Glomerular visceral epithelial cell (primary cell): ENCODE data around the gene CRIP1.

Experiments used
- DNase-seq: peaks from one replicate; pipeline ENCODE4 v3.0.0-alpha.2; 2016; ENCODE audit errors: extremely low spot score

CRIP1 gene

DNA sequence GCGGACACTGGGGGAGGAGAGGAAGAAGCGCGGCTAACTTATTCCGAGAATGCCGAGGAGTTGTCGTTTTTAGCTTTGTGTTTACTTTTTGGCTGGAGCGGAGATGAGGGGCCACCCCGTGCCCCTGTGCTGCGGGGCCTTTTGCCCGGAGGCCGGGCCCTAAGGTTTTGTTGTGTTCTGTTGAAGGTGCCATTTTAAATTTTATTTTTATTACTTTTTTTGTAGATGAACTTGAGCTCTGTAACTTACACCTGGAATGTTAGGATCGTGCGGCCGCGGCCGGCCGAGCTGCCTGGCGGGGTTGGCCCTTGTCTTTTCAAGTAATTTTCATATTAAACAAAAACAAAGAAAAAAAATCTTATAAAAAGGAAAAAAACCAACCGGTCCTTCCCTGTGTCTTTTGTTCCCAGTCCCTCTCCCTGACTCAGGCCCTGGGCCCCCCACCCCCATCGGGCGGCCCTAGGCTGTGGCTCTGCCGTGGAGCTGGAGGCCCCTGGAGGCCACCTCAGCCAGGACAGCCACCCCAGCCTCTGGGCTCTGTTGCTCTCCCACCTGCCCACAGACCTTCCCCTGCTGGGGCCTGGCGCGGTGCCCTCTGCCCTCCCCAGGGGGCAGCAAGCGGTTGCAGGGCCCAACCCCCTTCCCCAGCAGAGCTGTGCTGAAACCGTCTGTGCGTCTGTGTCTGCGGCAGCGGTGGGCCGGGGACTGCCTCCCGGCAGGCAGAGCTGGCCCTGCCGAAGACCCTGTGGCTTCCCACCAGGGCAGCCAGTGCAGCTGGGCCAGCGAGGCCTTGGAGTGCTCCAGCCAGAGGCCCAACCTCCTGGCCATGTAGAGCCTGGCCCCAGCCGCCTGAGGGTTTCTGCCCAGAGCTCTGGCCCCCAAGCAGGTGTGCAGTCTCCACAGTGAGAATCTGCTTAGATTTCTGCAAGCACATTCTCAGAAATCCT is 16.1 kb upstream of the CRIP1 start:
- no peak for DNase-seq

DNA sequence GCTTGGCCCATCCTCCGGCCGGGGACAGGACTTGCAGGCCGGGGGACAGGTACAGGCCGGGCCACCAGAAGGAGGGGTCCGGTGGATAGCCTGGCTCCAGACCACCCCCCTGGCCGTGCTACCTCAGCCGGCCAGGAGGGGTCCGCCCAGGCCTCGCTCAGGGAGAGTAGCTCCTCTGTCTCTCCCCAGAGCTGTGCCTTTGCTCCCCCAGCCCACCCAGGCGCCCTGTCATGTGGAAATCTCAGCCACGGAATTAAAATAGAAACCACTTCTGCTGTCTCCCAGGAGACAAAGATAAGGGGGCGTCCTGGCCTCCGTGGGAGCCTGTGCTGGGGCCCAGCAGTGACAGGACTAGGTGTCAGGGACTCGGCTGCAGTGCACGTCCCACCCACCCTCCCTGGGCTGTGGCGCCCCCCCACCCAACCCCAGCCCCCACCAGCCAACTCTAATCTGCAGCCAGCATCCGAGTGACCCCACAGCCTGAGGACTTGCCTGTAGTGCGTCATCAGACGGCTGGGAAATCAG is 15.3 kb upstream of the CRIP1 start:
- DNase-seq: no peak

DNA sequence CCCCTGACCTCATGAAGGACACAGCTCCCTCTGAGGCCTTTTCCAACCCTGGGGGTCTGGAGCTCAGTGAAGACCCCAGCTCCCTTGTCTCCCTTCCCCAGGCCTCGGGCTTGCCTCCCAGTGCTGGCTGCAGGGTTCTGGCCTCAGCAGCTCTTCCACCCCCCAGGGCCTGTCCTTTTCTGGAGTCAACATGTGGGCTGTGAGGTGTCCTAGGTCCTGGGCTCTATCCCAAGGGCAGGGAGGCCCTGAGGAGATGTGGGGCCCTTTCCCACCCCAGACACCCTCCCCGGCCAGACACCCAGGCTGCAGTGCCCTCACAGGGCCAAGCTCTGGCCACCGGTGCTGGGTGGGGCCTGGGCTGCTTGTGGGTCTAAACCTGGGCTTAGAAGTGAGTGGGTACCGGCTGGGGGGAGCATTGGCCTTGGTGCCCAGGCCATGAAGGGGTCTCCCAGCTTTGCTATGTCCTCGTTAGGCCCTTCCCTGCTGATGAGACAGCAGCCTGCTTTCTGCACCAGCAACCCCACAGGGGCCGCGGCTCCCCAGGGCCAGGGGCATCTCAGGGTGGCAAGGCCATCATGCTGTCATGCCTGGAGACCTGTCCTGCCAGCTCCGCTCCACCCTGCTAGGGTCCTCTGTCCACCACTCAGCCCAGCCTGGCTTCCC is 14.7 kb upstream of the CRIP1 start:
- no peak for DNase-seq

DNA sequence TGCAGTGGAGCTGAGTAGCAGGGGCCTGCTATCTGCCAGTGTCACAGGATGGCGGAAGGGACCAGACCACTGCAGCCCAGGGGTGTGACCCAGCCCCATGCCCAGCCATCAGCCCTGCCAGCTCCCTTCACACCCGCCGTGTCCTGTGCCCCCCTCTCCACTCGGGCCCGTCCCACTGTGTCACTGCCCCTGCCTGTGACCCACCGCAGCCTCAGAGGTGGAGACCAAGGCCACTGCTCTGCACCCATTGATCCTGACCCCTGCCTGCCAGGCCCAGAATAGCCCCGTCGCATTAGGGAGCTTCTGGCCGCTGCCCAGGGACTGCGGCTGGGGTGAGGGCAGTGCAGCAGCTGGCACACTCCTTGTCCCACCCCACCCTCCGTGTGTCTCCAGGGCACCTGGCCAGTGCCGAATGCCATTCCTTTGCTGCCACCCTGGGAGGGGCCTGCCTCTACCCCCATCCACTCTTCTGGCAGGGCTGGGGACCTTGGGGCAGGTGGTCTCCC is 14.1 kb upstream of the CRIP1 start:
- DNase-seq: no peak

DNA sequence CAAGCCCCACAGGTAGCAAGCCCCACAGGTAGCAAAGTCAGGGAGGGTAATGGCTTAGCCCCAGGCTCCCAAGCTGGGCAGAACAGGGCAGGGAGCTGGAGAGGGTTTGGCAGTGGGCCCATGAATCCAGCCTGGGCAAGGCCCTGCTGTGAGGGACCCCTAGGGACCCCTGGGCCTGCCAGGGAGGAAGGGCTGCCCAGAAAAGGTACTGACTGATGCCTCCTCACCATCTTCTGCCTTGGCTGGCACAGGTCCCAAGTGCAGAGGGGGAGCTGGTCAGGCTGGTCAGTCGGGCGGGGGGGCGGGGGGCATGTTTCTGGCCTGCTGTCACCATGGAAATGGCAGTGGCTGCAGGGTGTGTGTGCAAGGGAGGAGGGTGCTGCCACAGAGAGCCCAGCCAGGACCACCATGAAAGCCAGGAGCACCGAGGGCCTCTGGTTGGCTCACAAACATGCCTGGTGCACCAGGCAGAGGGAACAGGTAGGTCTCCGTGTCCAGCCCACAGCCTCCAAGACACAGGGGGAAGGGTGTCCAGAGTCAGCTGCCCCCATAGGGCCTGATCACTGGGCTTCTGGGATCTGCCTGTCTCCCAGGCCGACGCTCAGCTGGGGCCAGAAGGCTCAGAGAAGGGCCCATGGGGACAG is 13.5 kb upstream of the CRIP1 start:
- DNase-seq: no peak

DNA sequence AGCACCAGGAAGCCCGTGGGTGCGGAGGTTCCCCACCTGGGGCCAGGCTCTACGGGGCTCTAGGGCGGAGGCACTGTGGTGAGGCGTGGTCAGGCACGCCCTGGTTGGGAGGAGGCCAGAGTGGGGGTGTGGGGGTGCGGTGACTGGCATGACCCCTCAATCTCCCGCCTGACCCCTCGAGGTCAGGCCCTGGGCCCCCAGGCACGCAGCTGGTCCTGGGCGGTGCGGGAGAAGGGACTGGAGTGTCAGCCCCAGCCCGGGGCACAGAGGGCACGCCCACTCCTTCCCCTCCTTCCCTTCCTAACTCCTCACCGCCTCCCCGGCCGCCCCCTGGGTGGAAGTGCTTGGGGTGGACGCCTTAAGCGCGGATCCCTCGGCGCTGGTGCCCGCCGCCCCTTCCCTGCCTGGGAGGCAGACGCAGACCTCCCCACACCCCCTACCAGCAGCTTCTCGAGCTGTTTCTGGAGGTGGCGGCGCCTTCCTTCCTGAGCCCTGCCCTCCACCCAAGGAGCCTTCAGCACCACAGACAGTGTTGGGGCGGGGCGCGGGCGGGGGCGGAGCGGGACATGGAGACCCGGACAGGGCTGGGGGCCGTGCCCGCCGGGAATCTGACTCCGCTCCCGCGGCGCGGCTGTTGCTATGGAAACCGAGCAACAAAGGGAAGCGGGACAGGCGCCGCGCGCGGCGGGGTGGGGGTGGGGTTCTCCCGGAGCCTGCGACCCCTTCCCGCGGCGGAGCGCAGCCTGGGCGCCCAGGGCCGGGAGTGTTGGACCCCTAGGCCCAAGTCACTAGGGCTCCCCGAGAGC is 12.8 kb upstream of the CRIP1 start:
- DNase-seq: peak; percentile 94

DNA sequence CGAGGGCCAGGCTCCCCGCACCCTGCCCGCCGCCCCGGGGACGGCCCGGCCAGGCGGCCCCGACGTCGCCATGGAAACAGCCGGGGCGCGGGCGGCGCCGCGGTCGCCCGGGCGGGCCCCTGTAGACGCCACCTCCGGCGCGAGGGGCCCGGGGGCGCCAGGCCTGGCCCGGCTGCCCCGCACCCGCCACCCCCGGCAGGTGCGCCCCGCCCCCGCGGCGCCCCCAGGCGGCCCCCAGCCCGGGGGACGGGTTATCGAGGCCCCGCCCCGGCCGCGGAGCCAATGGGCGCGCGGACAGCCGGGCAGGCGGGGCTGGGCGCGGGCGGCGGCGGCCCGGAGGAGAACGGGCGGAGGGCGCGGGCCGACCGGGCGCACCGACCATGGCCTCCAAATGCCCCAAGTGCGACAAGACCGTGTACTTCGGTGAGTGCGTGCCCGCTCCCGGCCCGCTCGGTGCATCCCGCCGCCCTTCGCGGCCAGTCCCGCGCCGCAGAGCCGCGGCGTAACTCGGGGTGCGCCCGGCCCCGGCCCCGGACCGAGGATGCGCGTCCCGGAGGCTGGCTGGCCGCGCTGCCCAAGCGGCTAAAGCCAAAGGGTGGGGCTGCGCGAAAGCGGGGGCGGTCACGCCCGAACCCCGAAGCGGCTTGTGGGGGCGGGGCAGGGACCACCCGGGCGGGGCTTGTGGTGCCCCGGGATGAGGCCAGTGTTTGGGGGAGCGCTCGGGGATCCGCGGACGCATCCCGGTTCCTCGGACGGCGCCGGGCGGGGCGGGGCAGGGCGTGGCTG is 12.0 kb upstream of the CRIP1 start, which contains the start of gene CRIP2:
CRIP2 (plus strand) TSS at position 339 of the 786 bp plus-strand sequence; CDS start at position 381, 42 bp downstream.
- DNase-seq: peak; percentile 65

DNA sequence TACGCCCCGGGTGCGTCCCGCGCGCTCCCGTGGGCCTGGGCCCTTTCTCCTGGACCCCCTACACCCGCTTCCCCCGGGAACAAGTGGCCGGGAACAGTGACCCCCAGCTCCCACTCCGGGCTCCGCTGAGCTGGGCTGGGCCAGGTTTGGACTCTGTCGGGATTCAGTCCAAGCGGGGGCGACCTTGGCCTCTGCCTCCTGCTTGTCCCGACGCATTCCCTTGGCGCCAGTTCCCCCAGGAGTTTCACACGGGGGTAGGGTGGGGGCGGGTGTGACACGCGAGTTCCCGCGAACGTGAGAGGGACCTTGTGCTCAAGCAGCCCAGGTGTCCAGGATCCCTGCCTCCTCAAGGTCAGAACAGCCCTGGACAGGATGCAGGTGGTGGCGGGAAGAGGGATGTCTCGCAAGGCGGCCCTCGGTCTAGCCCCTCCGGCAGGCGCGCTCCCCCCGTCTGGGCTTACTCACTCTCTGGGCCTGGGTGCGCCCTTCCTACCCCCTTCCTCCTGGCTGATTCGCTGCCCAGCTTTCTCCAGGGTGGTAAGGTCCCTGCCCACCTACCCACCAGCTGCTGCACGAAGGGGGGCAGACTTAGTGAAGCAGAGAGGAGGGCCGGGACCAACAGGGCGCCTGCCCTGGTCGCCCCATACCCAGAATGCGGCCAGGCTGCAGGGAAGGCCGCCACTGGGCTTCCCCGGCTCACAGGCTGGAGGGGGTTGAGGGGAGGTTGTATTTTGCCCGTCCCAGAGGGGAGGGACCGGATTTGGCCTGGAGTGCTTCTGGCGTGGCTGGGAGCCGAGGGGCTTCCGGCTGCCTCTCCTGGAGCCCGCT is 11.2 kb upstream of the CRIP1 start:
- DNase-seq: peak; percentile 82

DNA sequence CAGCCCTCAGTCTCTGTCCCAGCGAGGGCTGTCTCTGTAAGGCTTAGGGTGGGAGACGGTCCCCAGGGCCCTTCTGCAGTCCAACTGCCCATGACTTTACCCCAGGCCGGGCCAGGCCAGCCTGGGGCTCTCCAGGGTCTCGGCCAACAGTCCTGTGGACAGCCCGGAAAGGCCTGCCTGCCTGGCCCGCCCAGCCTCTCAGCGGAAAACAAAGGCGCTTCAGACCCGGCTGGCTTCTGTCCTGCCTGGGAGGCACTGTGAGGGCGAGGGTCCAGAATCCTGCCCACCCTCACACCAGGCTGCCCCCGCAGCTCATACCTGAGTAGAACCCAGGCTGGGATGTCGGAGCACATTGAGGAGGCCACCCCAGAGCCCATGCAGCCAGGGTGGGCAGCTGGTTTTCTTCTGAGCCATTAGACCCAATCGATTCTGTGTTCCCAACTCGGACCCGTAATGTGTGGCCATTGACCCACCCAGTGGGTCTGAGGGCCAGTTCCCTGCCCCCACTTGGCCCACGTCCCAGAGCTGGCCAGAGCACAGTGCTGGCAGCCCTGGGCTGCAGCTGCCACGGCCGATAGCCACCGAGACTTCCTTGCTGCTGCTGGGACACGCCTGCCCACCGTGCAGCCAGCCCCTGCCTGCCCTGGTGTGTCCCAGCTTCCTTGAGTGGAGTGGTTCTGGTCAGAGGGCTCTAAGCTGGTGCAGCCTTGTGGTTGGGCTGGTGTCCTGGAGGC is 10.4 kb upstream of the CRIP1 start:
- peak; percentile 84 for DNase-seq

DNA sequence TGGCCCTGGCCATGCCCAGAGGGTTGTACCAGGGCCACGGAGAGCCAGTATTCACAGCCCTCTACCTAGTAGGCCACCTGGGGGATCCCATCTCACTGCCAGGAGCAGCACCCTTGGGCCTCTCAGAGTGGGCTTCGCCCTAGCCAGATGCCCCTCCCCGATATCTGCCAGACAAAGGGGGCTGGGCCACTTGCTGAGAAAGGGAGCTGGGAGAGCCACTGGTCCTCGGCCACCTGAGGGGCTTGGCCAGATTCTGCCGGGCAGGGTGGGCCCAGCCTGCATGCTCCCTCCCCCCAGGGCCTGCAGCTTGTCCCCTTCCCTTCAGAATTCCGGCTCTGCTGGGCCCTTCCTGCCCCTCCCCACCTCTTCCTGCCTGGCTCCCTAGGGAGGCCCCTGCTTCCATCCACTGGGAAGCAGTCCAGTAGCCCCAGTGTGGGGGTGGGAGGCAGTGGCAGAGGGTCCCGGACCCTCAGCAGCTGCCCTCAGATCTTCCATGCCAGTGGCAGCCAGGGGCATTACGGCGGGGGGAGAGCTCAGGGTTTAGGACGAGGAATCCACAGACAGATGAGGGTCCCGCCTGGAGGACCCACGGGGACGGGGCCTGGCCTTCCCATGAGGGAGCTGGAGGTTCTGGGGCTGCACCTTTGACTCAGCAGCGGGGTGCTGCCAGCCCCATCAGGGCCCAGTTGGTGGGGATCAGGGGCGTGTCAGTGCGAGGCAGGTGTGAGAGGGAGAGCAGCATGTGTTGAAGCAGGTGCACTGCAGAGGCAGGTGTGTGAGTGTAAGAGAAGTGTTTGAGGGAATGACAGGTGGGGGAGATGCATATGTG is 9.6 kb upstream of the CRIP1 start:
- no peak for DNase-seq

DNA sequence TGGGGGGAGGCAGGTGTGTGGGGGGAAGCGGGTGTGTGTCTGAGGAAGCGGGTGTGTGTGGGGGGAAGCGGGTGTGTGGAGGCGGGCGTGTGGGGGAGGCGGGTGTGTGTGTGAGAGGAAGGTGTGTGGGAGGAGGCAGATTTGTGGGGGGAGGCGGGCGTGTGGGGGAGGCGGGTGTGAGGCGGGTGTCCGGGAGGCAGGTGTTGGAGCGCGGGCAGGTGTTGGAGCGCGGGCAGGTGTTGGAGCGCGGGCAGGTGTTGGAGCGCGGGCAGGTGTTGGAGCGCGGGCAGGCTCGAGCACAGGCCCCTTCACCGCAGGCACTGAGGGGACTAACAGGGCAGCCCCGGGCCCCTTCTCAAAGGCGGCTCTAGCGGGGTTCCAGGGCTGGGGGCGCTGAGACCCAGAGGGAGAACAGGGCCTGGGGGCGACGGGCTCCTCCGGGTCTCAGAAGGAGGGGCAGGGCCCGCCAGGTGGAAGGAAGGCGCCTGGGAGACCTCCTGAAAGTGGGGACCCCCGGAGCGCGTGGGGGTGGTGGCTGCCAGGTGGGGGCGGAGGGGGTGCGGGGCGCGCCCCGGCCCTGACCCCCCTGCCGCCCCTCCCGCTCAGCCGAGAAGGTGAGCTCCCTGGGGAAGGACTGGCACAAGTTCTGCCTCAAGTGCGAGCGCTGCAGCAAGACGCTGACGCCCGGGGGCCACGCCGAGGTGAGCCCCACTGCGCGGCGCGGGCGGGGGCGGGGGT is 8.9 kb upstream of the CRIP1 start:
- DNase-seq: no peak

DNA sequence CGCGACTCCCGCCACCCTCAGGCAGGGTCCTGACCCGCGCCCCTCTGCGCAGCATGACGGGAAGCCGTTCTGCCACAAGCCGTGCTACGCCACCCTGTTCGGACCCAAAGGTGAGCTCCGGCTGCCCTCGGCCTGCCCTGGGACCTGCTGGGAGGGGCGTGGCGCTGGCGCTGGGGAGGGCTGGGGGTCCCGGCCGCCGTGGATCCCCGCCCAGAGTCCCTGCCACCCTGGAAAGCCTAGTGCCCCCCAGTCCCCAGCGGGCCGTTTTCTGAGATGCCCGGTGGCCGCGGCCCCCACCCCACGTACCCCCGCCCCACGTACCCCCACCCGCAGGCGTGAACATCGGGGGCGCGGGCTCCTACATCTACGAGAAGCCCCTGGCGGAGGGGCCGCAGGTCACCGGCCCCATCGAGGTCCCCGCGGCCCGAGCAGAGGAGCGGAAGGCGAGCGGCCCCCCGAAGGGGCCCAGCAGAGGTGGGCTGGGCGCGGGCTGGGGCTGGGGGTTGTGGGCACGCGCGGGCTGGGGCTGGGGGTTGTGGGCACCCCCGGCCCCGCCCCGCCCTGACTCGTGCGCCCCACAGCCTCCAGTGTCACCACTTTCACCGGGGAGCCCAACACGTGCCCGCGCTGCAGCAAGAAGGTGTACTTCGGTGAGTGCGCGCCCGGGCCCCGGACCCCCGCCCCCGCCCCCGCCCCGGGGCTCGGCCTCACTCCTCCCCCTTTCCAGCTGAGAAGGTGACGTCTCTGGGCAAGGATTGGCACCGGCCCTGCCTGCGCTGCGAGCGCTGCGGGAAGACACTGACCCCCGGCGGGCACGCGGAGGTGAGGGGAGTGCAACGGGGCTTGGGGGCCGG is 8.1 kb upstream of the CRIP1 start:
- DNase-seq: no peak

DNA sequence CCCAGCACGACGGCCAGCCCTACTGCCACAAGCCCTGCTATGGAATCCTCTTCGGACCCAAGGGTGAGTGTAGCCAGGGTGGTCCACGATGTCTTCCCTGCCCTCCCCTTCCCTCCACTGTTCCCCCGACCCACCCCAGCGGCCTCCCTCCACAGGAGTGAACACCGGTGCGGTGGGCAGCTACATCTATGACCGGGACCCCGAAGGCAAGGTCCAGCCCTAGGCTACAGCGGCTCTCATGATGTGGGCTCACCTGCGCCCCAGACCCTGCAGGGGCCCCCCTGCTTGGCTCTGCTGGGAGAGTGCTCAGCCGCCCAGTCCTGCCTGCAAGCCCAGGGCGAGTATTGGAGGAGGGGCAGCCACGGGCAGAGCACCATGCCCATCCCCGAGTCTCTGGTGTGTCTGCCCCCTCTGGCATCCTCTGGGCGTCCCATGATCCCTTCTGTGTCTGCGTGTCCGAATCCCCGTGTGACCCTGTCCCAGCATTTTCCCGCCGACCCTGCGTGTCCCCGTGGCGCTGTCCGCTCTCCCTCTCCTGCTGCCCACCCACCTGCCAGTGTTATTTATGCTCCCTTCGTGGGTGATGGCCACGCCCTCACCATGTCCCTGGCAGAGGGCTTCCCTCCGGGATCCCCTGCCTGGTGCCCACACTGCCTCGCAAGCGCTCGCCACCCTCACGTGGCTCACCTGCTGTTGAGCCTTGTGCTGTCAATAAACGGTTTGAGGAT is 7.1 kb upstream of the CRIP1 start:
- DNase-seq: no peak

DNA sequence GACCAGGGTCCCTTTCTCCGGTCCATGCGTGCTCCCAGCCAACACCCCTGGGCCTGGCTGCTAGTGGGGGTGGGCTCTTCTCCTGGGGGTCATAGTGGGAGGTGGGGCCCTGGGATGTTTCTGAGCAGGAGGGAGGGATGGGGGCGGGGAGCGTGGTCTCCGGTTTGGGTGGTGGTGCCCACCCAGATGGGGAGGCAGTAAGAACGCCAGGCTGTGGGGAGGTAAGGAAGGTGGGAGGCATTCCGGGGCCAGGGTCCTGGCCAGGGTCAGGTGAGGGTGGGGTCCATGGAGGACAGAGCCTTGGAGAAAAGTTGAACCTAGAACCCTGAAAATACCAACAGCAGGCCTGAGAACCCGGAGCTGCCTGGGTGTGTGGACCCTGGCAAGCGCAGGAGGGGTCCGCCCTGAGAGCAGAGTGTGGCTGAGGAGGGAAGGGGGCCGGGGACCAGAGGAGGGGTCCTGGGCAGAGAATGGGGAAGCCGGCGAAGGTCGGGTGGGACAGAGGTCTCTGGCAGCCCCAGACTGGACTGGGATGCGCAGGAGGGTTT is 6.4 kb upstream of the CRIP1 start:
- no peak for DNase-seq
